Measurements from ENCODE around the gene JPH2.
A peak's percentile ranks its signal among the peaks of the same experiment; 100 is the strongest.

Gene JPH2

GRCh38 chr20:44065401-44066340 is 121.3 kb downstream of the JPH2 start:
- no peak overlapping the region for H3K27ac Mint-ChIP-seq
- no peaks in the 10 kb centered on the region for H3K4me1 Mint-ChIP-seq
- no peak overlapping the region for H3K4me3 Mint-ChIP-seq
- no peaks in the 10 kb centered on the region for H3K36me3 Mint-ChIP-seq (ENCODE audit: low read depth)
- TF ChIP-seq, protein P1, sequence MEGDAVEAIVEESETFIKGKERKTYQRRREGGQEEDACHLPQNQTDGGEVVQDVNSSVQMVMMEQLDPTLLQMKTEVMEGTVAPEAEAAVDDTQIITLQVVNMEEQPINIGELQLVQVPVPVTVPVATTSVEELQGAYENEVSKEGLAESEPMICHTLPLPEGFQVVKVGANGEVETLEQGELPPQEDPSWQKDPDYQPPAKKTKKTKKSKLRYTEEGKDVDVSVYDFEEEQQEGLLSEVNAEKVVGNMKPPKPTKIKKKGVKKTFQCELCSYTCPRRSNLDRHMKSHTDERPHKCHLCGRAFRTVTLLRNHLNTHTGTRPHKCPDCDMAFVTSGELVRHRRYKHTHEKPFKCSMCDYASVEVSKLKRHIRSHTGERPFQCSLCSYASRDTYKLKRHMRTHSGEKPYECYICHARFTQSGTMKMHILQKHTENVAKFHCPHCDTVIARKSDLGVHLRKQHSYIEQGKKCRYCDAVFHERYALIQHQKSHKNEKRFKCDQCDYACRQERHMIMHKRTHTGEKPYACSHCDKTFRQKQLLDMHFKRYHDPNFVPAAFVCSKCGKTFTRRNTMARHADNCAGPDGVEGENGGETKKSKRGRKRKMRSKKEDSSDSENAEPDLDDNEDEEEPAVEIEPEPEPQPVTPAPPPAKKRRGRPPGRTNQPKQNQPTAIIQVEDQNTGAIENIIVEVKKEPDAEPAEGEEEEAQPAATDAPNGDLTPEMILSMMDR (IDR thresholded peaks at IDR 0.05): no peak
- peaks cover 10% of the 10 kb centered on the region for H3K27me3 Mint-ChIP-seq (ENCODE audit: low read depth, poor library complexity)
- no peaks in the 10 kb centered on the region for H3K9me3 Mint-ChIP-seq
- DNase-seq: no peak

- Mint-ChIP-seq H3K27ac (peak overlapping the region; percentile 75), H3K4me3 (no peak overlapping the region), H3K9me3 (no peaks in the 10 kb centered on the region), H3K27me3 (ENCODE audit: low read depth, poor library complexity) (peaks cover 10% of the 10 kb centered on the region), H3K36me3 (ENCODE audit: low read depth) (no peaks in the 10 kb centered on the region), H3K4me1 (no peaks in the 10 kb centered on the region)
- DNase-seq: no peak
- TF ChIP-seq, protein P1 (IDR thresholded peaks at IDR 0.05): no peak
Measured at GRCh38 chr20:44064501-44065400, 122.2 kb downstream of the JPH2 start.

All from nephron progenitor cell (in vitro differentiated cells).